ENCODE measurements around the gene RALGAPA2. TPM values are rescaled to one million over a fixed set of nuclear protein-coding genes. Genes with fewer than 3 reads are reported as not detected.

Gene RALGAPA2
- total RNA-seq, 1 donor from 2014 or later, result 18.0 TPM

DNA sequence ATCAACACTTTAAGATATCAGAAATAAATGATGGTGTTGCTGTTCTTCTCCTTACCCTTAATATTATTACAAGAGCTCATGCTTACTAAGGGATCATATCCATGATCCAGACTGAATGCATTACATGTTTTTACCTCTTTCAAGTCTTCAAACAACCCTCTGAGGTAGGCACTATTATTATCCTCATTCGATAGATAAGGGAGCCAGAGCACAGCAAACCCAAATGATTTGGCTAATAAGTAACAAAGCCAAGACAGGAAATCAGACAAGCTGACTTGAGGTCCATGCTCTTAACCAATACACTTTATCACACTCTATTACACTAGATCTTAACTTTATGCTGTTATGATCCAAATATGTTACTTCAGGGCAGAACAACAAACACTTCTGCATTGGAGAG, 145.9 kb downstream of the RALGAPA2 start:
- Mint-ChIP-seq H3K27ac (no peak overlapping the region), H3K27me3 (ENCODE audit: insufficient read depth) (no peaks in the 10 kb centered on the region), H3K4me1 (ENCODE audit: low read depth) (peaks cover 5% of the 10 kb centered on the region), H3K9me3 (no peaks in the 10 kb centered on the region), H3K4me3 (no peak overlapping the region), H3K36me3 (ENCODE audit: low read depth) (peaks cover 14% of the 10 kb centered on the region)
- intact Hi-C loops (cut with micrococcal nuclease), result loop anchor here (5.0 kb wide), 2 partner anchors 114 to 329 kb away; no protein-coding TSS in a partner anchor
- no peak for DNase-seq (ENCODE audit: low spot score)

DNA sequence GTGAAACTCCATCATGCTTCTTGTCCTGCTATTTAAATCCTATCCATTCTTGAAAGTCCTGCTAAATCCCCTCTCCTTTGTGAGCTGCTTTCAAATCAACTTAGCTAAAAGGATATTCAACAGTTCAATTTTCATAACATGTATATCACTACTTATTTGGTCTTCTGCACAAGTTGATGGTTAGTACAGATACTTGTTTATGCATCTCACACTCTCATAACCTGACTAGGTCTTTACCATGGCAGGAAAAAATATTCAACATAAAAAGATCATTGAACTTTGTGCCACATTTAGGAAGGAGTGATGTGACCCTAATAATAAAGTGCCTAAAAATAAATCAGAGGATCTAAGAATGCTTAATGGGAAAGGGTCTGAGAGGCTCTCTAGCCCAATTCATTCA, 148.2 kb downstream of the RALGAPA2 start:
- Mint-ChIP-seq H3K27ac (no peak overlapping the region), H3K4me1 (ENCODE audit: low read depth) (peaks cover 5% of the 10 kb centered on the region), H3K4me3 (no peak overlapping the region), H3K36me3 (ENCODE audit: low read depth) (peaks cover 11% of the 10 kb centered on the region), H3K9me3 (no peaks in the 10 kb centered on the region), H3K27me3 (ENCODE audit: insufficient read depth) (no peaks in the 10 kb centered on the region)
- intact Hi-C loops (cut with micrococcal nuclease), result no loop called here
- no peak for DNase-seq (ENCODE audit: low spot score)

DNA sequence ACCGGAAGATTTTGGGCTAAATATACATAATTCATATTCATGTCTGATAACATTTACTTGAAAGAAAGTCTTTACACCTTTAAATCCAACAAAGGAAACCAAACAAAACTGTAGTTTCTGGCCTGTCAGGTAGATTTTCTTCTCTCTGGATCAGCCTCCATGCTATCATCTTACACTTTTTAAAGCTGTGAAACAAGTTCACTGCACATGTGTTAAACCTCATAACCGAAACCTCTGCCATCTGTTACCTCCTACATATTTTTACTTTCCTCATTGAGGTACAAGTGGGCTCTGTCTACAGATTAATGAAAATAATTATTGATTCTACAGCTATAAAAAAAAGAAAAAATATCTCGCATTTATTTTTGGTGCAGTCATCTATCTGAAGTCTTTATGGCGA, 149.9 kb downstream of the RALGAPA2 start:
- Mint-ChIP-seq H3K36me3 (ENCODE audit: low read depth) (peaks cover 14% of the 10 kb centered on the region), H3K27ac (no peak overlapping the region), H3K9me3 (no peaks in the 10 kb centered on the region), H3K27me3 (ENCODE audit: insufficient read depth) (no peaks in the 10 kb centered on the region), H3K4me3 (no peak overlapping the region), H3K4me1 (ENCODE audit: low read depth) (peaks cover 5% of the 10 kb centered on the region)
- intact Hi-C loops (cut with micrococcal nuclease), result no loop called here
- no peak for DNase-seq (ENCODE audit: low spot score)

DNA sequence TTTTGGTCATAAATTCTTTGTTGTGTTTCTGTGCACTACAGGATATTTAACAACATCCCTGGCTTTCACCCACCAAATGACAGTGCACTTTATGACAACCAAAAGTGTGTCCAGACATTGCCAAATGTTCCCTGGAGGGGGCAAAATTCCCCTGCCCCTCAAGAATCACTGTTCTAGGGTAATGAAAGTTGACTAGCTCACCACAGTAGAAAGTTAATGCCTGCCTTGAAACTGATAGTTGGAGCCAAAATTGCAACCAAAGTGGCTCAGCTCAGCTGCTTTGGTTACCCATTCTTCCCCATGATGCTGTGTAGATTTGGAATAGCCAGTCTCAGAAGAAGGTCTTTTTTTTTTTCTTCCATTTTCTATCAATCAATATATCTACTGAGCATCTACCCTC, 150.6 kb downstream of the RALGAPA2 start:
- H3K27ac Mint-ChIP-seq, result no peak overlapping the region
- H3K36me3 Mint-ChIP-seq (ENCODE audit: low read depth), result peaks cover 14% of the 10 kb centered on the region
- intact Hi-C loops (cut with micrococcal nuclease), result no loop called here

DNA sequence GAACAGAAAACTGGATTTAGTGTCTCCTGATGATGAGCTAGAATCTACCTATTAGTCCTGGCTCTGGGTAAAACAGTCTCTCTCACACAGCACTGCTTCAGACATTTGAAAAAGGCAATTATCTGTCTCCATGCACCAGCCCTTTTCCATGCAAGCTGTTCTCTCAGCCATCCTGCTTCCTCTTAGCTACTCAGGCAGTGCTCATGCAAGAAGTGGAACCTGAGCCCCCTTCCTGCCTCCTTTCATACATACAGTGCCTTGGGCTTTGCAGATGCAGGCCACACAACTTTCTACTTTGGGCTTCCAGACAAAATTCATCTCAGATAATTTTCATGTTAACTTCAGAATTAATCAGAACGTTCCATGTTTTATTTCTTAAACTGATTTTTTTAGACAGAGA, 151.3 kb downstream of the RALGAPA2 start:
- Mint-ChIP-seq H3K9me3 (no peaks in the 10 kb centered on the region), H3K27me3 (ENCODE audit: insufficient read depth) (no peaks in the 10 kb centered on the region), H3K36me3 (ENCODE audit: low read depth) (peaks cover 17% of the 10 kb centered on the region), H3K27ac (no peak overlapping the region), H3K4me3 (no peak overlapping the region), H3K4me1 (ENCODE audit: low read depth) (no peaks in the 10 kb centered on the region)
- no peak for DNase-seq (ENCODE audit: low spot score)
- intact Hi-C loops (cut with micrococcal nuclease), result no loop called here

More for the DNA sequence above, 150.6 kb downstream of the RALGAPA2 start:
- no peak for DNase-seq (ENCODE audit: low spot score)
- no peaks in the 10 kb centered on the region for H3K4me1 Mint-ChIP-seq (ENCODE audit: low read depth)
- no peaks in the 10 kb centered on the region for H3K27me3 Mint-ChIP-seq (ENCODE audit: insufficient read depth)
- no peak overlapping the region for H3K4me3 Mint-ChIP-seq
- H3K9me3 Mint-ChIP-seq, result no peaks in the 10 kb centered on the region

DNA sequence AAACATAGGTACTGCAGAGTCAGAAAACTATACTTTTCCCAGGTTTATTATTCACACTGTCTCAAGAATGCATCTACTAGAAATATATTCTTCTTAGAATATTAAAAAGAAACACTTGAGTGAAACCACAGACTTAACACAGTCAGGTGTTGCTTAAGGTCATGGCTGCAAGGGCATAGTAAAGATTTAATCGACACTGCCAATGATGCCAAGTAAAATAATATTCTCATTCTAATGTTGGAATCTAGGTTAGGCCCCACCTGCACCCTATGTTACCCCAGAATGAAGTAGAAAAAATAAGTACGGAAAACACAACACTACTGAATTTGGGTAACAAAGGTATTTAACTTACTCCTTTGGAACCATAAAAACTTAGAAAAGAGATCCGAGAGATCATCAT, 155.0 kb downstream of the RALGAPA2 start:
- H3K27me3 Mint-ChIP-seq (ENCODE audit: insufficient read depth), result no peaks in the 10 kb centered on the region
- H3K4me1 Mint-ChIP-seq (ENCODE audit: low read depth), result no peaks in the 10 kb centered on the region
- H3K36me3 Mint-ChIP-seq (ENCODE audit: low read depth), result peaks cover 18% of the 10 kb centered on the region
- no peak for DNase-seq (ENCODE audit: low spot score)
- no peak overlapping the region for H3K27ac Mint-ChIP-seq
- H3K4me3 Mint-ChIP-seq, result no peak overlapping the region
- peaks cover 5% of the 10 kb centered on the region for H3K9me3 Mint-ChIP-seq
- intact Hi-C loops (cut with micrococcal nuclease), result no loop called here

DNA sequence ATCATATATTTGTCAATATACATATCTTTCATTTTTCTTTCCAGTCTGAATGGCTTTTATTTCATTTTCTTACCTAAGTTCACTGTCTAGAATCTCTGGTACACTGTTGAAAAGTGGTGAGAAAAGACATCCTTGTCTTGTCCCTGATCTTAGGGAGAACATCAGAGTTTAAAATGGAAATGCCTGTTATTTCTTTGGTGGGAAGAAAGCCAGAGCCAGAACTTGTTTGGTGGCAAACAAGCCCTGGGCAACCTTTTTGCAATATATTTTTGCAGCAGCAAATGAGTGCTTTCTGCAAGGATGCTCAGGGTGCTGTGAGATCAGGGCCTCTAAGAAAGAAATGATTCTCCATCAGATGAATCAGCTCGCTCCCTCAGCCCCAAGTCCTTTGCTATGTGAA, 156.6 kb downstream of the RALGAPA2 start:
- H3K9me3 Mint-ChIP-seq, result peaks cover 5% of the 10 kb centered on the region
- peaks cover 15% of the 10 kb centered on the region for H3K36me3 Mint-ChIP-seq (ENCODE audit: low read depth)
- H3K27me3 Mint-ChIP-seq (ENCODE audit: insufficient read depth), result no peaks in the 10 kb centered on the region
- intact Hi-C loops (cut with micrococcal nuclease), result no loop called here
- no peak overlapping the region for H3K4me3 Mint-ChIP-seq
- H3K4me1 Mint-ChIP-seq (ENCODE audit: low read depth), result peaks cover 3% of the 10 kb centered on the region
- no peak for DNase-seq (ENCODE audit: low spot score)
- no peak overlapping the region for H3K27ac Mint-ChIP-seq

DNA sequence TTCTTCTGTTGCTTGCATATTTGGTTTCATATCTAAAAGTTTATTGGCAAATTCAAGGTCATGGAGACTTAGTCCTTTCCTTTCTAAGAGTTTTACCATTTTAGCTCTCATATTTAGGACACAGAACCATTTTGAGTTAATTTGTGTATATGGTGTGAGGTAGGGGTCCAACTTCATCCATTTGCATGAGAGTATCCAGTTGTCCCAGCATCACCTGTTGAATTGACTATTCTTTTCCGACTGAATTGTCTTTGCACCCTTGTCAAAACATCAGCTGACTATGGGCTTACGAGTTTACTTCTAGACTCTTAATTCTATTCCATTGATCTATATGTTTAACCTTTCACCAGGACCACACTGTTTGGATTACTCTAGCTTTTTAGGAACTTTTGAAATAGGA, 157.5 kb downstream of the RALGAPA2 start:
- Mint-ChIP-seq H3K4me3 (no peak overlapping the region), H3K27me3 (ENCODE audit: insufficient read depth) (no peaks in the 10 kb centered on the region), H3K36me3 (ENCODE audit: low read depth) (peaks cover 13% of the 10 kb centered on the region), H3K4me1 (ENCODE audit: low read depth) (peaks cover 10% of the 10 kb centered on the region), H3K9me3 (peaks cover 5% of the 10 kb centered on the region), H3K27ac (no peak overlapping the region)
- intact Hi-C loops (cut with micrococcal nuclease), result no loop called here
- no peak for DNase-seq (ENCODE audit: low spot score)

DNA sequence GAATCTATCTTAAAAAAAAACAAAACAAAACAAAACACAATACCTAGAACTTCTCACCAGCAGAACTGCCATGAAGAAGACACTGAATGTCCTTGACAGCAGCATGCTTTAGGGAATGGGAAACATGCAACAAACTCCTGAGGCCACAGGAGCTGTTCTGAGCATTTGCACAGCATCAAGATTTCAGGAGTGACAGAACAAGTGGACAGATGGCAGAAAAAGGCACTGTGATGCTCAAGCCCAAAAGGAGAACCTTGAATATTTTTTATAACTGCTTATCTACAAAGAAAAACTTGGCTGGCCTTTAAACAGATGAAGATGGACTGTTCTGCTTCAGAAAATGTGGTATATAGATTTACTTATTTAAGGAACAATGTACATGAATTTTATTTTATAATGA, 158.9 kb downstream of the RALGAPA2 start:
- Mint-ChIP-seq H3K9me3 (peaks cover 5% of the 10 kb centered on the region), H3K27ac (no peak overlapping the region), H3K36me3 (ENCODE audit: low read depth) (peaks cover 8% of the 10 kb centered on the region), H3K4me1 (ENCODE audit: low read depth) (peaks cover 14% of the 10 kb centered on the region), H3K4me3 (no peak overlapping the region), H3K27me3 (ENCODE audit: insufficient read depth) (no peaks in the 10 kb centered on the region)
- DNase-seq (ENCODE audit: low spot score), result no peak
- intact Hi-C loops (cut with micrococcal nuclease), result no loop called here

DNA sequence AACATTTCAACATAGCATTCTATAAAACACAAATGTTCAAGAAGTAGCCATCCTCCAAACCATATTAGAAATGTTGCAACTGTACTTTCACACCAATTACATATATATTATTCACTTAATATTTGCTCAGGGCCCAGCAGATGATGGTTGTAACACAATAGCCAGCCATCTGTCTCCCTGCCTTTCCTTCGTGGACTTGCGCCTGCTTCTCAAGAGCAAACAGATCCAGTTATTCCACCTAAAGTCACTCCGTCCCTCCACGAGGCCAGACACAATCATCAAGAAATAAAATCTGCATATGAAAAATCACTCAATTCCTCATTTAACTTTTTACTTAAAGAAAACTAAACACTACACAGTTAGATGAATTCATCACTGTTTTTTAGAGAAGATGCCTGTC, 160.4 kb downstream of the RALGAPA2 start:
- Mint-ChIP-seq H3K27me3 (ENCODE audit: insufficient read depth) (no peaks in the 10 kb centered on the region), H3K4me3 (no peak overlapping the region), H3K9me3 (peaks cover 5% of the 10 kb centered on the region), H3K4me1 (ENCODE audit: low read depth) (peaks cover 27% of the 10 kb centered on the region), H3K27ac (no peak overlapping the region), H3K36me3 (ENCODE audit: low read depth) (peaks cover 7% of the 10 kb centered on the region)
- no peak for DNase-seq (ENCODE audit: low spot score)
- intact Hi-C loops (cut with micrococcal nuclease), result no loop called here

DNA sequence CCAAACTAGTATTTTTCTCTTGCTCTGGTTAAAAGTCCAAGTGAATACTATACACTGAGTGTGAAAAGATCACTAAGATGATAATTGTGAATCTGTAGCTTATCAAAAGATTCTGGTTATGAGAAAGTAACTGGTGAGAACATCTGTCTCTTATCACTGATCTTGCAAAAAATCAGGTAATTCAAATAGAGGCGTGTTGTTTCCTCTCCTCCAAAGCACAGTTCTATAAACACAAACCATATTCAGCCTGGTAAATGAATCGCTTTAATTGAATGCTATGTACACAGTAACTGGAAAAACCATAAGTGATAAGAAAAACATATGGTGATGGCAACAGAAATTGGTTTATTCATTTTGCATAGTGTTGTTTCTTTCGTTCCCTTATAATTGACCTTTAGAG, 161.0 kb downstream of the RALGAPA2 start:
- H3K27ac Mint-ChIP-seq, result no peak overlapping the region
- H3K4me1 Mint-ChIP-seq (ENCODE audit: low read depth), result peaks cover 30% of the 10 kb centered on the region
- H3K9me3 Mint-ChIP-seq, result peaks cover 5% of the 10 kb centered on the region
- no peak overlapping the region for H3K4me3 Mint-ChIP-seq
- H3K27me3 Mint-ChIP-seq (ENCODE audit: insufficient read depth), result no peaks in the 10 kb centered on the region
- peaks cover 9% of the 10 kb centered on the region for H3K36me3 Mint-ChIP-seq (ENCODE audit: low read depth)
- DNase-seq (ENCODE audit: low spot score), result no peak
- intact Hi-C loops (cut with micrococcal nuclease), result no loop called here

DNA sequence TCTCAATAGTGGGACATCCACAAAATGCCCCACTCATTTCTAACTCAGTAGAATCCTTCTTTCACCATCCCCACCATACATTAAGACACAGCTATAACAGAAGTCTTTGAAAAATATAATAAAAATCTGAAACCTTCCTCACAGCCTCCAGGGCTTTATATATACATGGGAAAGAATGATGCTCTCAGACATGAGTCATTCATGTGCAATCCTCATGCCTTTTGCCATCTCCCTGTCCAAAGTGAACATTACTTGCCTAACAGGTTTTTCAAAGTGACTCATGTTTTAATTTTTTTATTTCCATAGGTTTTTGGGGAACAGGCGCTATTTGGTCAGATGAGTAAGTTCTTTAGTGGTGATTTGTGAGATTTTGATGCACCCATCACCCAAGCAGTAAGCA, 162.7 kb downstream of the RALGAPA2 start:
- Mint-ChIP-seq H3K36me3 (ENCODE audit: low read depth) (peaks cover 9% of the 10 kb centered on the region), H3K4me3 (no peak overlapping the region), H3K27me3 (ENCODE audit: insufficient read depth) (no peaks in the 10 kb centered on the region), H3K9me3 (no peaks in the 10 kb centered on the region), H3K27ac (peak overlapping the region; percentile 52), H3K4me1 (ENCODE audit: low read depth) (peaks cover 33% of the 10 kb centered on the region)
- intact Hi-C loops (cut with micrococcal nuclease), result no loop called here
- DNase-seq (ENCODE audit: low spot score), result no peak

DNA sequence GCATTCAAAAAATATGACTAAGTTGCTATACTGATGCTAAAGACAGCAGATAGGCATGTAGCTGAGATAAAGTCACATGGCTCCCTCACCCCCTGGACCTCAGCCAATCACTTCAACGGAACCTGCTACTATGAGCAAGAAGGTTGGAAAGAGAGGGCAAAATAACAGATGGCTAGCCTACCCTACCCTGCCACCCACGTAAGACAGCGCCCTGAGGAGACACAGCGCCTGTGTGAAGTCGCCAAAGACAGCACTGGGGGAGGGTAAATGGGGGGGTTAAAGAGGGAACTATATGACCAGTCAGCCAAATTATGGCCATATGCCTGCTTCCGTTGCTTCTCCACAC, 163.2 kb downstream of the RALGAPA2 start:
- H3K9me3 Mint-ChIP-seq, result no peaks in the 10 kb centered on the region
- intact Hi-C loops (cut with micrococcal nuclease), result no loop called here
- peaks cover 9% of the 10 kb centered on the region for H3K36me3 Mint-ChIP-seq (ENCODE audit: low read depth)
- H3K27ac Mint-ChIP-seq, result peak overlapping the region; percentile 3
- H3K4me3 Mint-ChIP-seq, result no peak overlapping the region
- DNase-seq (ENCODE audit: low spot score), result no peak
- peaks cover 33% of the 10 kb centered on the region for H3K4me1 Mint-ChIP-seq (ENCODE audit: low read depth)
- no peaks in the 10 kb centered on the region for H3K27me3 Mint-ChIP-seq (ENCODE audit: insufficient read depth)

DNA sequence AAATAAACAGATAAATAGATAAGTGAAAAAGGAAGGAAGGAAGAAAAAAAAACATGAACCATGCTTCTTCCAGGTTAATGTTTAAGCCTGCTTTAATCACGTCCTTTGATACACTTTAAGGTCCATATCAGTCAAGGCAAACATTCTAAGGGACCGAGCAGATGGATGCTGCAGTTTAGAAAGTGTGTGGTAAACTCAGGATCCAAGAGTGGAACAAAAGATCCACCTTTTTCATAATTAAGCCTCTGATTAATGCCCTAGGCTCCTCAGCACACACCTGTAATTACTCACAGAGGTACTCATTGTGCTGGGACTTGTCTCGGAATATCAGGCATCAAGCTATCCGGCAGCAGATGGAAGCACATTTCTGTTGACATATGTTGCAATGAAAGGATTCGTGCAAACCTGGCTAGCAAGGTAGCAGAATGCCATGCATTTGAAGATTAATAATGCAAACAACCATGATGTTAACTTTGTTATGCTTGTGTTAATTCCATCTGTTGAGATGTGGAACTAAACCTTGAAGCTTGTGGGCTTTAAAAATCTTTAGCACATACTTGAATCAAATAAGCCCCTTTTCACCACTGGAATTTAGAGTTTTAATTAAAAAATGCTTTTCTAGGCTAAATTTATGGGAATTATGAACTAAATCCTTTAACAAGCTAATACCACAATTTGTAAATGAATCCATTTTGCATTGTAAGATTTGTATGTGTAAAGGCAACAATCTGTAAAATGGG, 163.7 kb downstream of the RALGAPA2 start:
- DNase-seq (ENCODE audit: low spot score), result no peak
- Mint-ChIP-seq H3K36me3 (ENCODE audit: low read depth) (peaks cover 11% of the 10 kb centered on the region), H3K27ac (no peak overlapping the region), H3K4me1 (ENCODE audit: low read depth) (peaks cover 33% of the 10 kb centered on the region), H3K4me3 (no peak overlapping the region), H3K27me3 (ENCODE audit: insufficient read depth) (no peaks in the 10 kb centered on the region), H3K9me3 (no peaks in the 10 kb centered on the region)
- intact Hi-C loops (cut with micrococcal nuclease), result no loop called here
